Esophagus mucosa (tissue), 1 donor: ENCODE results near the gene PHOX2A. TPM values are rescaled to one million over a fixed set of nuclear protein-coding genes. Genes with fewer than 3 reads are reported as not detected.

Experiments
- ATAC-seq: fragments of 200-7000 bp; cut with Tn5 transposase; one replicate; pipeline ENCODE4 v1.9.1; 2020
- total RNA-seq: library from RNA; stranded (reverse); gene quantifications from one replicate; pipeline ENCODE4 v1.2.4, GENCODE V29; 2023
- donor health status: DM: yes; HTN: yes; CAD: no.

Gene PHOX2A
- total RNA-seq, 1 donor from 2014 or later: not detected

- no peak for ATAC-seq
Measured at GRCh38 chr11:72247584-72247983, 3.6 kb upstream of the PHOX2A start.

GRCh38 chr11:72245263-72245816 is 1.4 kb upstream of the PHOX2A start:
- no peak for ATAC-seq

GRCh38 chr11:72244361-72245262 is 636 bp upstream of the PHOX2A start:
- no peak for ATAC-seq

GRCh38 chr11:72243173-72244059 is 560 bp downstream of the PHOX2A start:
- ATAC-seq: no peak

GRCh38 chr11:72242141-72242540 is 1.8 kb downstream of the PHOX2A start:
- no peak for ATAC-seq

GRCh38 chr11:72241291-72241781 is 2.6 kb downstream of the PHOX2A start:
- ATAC-seq: no peak

- no peak for ATAC-seq
Measured at GRCh38 chr11:72240461-72241290, 3.3 kb downstream of the PHOX2A start.

- peak; percentile 64 for ATAC-seq
Measured at GRCh38 chr11:72239849-72240460, 4.0 kb downstream of the PHOX2A start.

- ATAC-seq: no peak
Measured at GRCh38 chr11:72239313-72239848, 4.6 kb downstream of the PHOX2A start.

GRCh38 chr11:72238492-72239312 is 5.3 kb downstream of the PHOX2A start:
- ATAC-seq: no peak

GRCh38 chr11:72238040-72238450 is 5.9 kb downstream of the PHOX2A start:
- ATAC-seq: peak; percentile 64

- peak; percentile 1 for ATAC-seq
Measured at GRCh38 chr11:72237112-72237931, 6.7 kb downstream of the PHOX2A start.

GRCh38 chr11:72236774-72237111 is 7.2 kb downstream of the PHOX2A start:
- ATAC-seq: no peak

GRCh38 chr11:72236083-72236697 is 7.8 kb downstream of the PHOX2A start:
- no peak for ATAC-seq

- no peak for ATAC-seq
Measured at GRCh38 chr11:72235351-72236057, 8.5 kb downstream of the PHOX2A start.

- no peak for ATAC-seq
Measured at GRCh38 chr11:72234920-72235319, 9.1 kb downstream of the PHOX2A start.

GRCh38 chr11:72234514-72234830 is 9.5 kb downstream of the PHOX2A start:
- no peak for ATAC-seq

GRCh38 chr11:72233773-72234513 is 10.0 kb downstream of the PHOX2A start:
- no peak for ATAC-seq
